Esophagus squamous epithelium (tissue), 5 donors: ENCODE measurements around the gene HFE. TPM values are rescaled to one million over a fixed set of nuclear protein-coding genes. Genes with fewer than 3 reads are reported as not detected.

Experiments
- DNase-seq: peaks from one replicate; lab custom pipeline; 2025; lab: John Stamatoyannopoulos, UW
- H3K27ac ChIP-seq, 4 donors: fragments of 200-600 bp; sonication (generic); one replicate each; pipeline ENCODE4 v1.5.1; 2016 to 2019; ENCODE audit warnings: mild to moderate bottlenecking in 1 of 4
- H3K27me3 ChIP-seq, 4 donors: fragments of 200-600 bp; sonication (generic); 1 replicate in 3 of 4; 2 replicates in 1 of 4; pipeline versions ENCODE4 v1.5.1 to v1.6.0; 2017 to 2021; ENCODE audit warnings: antibody characterized with exemption in 1 of 4
- H3K36me3 ChIP-seq, 3 donors: fragments of 200-600 bp; sonication (generic); one replicate each; pipeline ENCODE4 v1.5.1; 2016 to 2019
- H3K4me1 ChIP-seq, 3 donors: fragments of 200-600 bp; sonication (generic); one replicate each; pipeline ENCODE4 v1.5.1; 2017 to 2019
- H3K4me3 ChIP-seq, 4 donors: fragments of 200-600 bp; sonication (generic); 1 replicate in 3 of 4; 2 replicates in 1 of 4; pipeline ENCODE4 v1.5.1; 2016 to 2019; ENCODE audit warnings: mild to moderate bottlenecking in 2 of 4, moderate library complexity in 1 of 4
- H3K9me3 ChIP-seq, 3 donors: fragments of 200-600 bp; sonication (generic); one replicate each; pipeline ENCODE4 v1.5.1; 2016 to 2019
- CTCF ChIP-seq, 6 experiments: fragments of 450-650 bp in 4 of 6; fragments of 200-600 bp in 2 of 6; sonication (generic) in 2 of 6; IDR thresholded peaks; one replicate each; pipeline ENCODE4 v1.5.1; 2016 to 2019; ENCODE audit warnings: antibody characterized with exemption in 6 of 6, mild to moderate bottlenecking in 4 of 6, moderate library complexity in 4 of 6
- POLR2A ChIP-seq, 4 donors: fragments of 450-650 bp; IDR thresholded peaks; one replicate each; pipeline ENCODE4 v1.6.1; 2017; ENCODE audit warnings: antibody characterized with exemption in 4 of 4, mild to moderate bottlenecking in 4 of 4, moderate library complexity in 3 of 4
- WGBS, 2 donors: methylation state at CpG; one replicate each; pipeline ENCODE4 v1.1.5; 2018; 5-methylcytosine and 5-hydroxymethylcytosine counted together
- intact Hi-C: fragments of 100-400 bp; cut with DNase I; formaldehyde crosslinking; loops from one replicate; pipeline ENCODE4 v1.15.0; 2022
- total RNA-seq, 4 donors: library from RNA; depleted of rRNA; stranded (reverse); fragments of >200 nt; gene quantifications; one replicate each; pipeline ENCODE4 v1.1.0, GENCODE V29; 2016
- donor health status: DM: yes; HTN: yes; CAD: no.

HFE gene
- total RNA-seq, 4 donors from 2014 or later: 2.9 to 7.3 (median 4.3) TPM

- 85 to 93% methylated on average over 2 of the region's 2 CpGs for WGBS, 2 donors
- no peaks in the 10 kb centered on the region for H3K9me3 ChIP-seq
- H3K4me3 ChIP-seq: no peak overlapping the region
- H3K4me1 ChIP-seq: peaks cover 4 to 42% (median 7%) of the 10 kb centered on the region in 3 donors
- no peak overlapping the region for H3K27ac ChIP-seq
- peaks cover 0 to 79% (median 0%) of the 10 kb centered on the region in 3 donors for H3K36me3 ChIP-seq
- intact Hi-C loops: no loop called here
- TF ChIP-seq POLR2A (IDR thresholded peaks at IDR 0.05) (no peak), CTCF (IDR thresholded peaks at IDR 0.05) (no peak)
- no peak for DNase-seq
- H3K27me3 ChIP-seq: no peaks in the 10 kb centered on the region
These were observed 46.5 kb downstream of the HFE start for GRCh38 chr6:26133730-26134129.

- intact Hi-C loops: no loop called here
- peaks cover under 1 to 16% (median 2%) of the 10 kb centered on the region in 3 donors for H3K4me1 ChIP-seq
- H3K27me3 ChIP-seq: no peaks in the 10 kb centered on the region
- no peak overlapping the region for H3K4me3 ChIP-seq
- no peak for TF ChIP-seq CTCF (IDR thresholded peaks at IDR 0.05)
- peaks cover 0 to 75% (median 4%) of the 10 kb centered on the region in 3 donors for H3K36me3 ChIP-seq
- DNase-seq: no peak
- no peak overlapping the region for H3K27ac ChIP-seq
- no peaks in the 10 kb centered on the region for H3K9me3 ChIP-seq
These were observed 49.1 kb downstream of the HFE start for GRCh38 chr6:26136321-26136720.

GRCh38 chr6:26140254-26140966 is 53.2 kb downstream of the HFE start:
- Histone ChIP-seq H3K4me3 (no peak overlapping the region), H3K27ac (no peak overlapping the region), H3K36me3 (peaks cover 0 to 46% (median 4%) of the 10 kb centered on the region in 3 donors), H3K9me3 (no peaks in the 10 kb centered on the region), H3K27me3 (no peaks in the 10 kb centered on the region), H3K4me1 (no peaks in the 10 kb centered on the region)
- no peak for TF ChIP-seq CTCF (IDR thresholded peaks at IDR 0.05)
- no peak for TF ChIP-seq POLR2A (IDR thresholded peaks at IDR 0.05)
- intact Hi-C loops: no loop called here
- WGBS, 2 donors: 92 to 99% methylated on average over 4 of the region's 4 CpGs
- DNase-seq: no peak

- intact Hi-C loops: no loop called here
- no peaks in the 10 kb centered on the region for H3K9me3 ChIP-seq
- no peaks in the 10 kb centered on the region for H3K27me3 ChIP-seq
- no peak for TF ChIP-seq CTCF (IDR thresholded peaks at IDR 0.05)
- no peak for TF ChIP-seq POLR2A (IDR thresholded peaks at IDR 0.05)
- H3K27ac ChIP-seq: no peak overlapping the region
- no peak overlapping the region for H3K4me3 ChIP-seq
- no peaks in the 10 kb centered on the region for H3K4me1 ChIP-seq
- no peak for DNase-seq
- WGBS, 2 donors: 86 to 94% methylated on average over 3 of the region's 3 CpGs
- H3K36me3 ChIP-seq: peaks cover 0 to 41% (median 4%) of the 10 kb centered on the region in 3 donors
These were observed 53.7 kb downstream of the HFE start for GRCh38 chr6:26140967-26141294.

GRCh38 chr6:26141378-26141904 is 54.2 kb downstream of the HFE start:
- intact Hi-C loops: no loop called here
- WGBS, 2 donors: 46 to 80% methylated on average over 2 to 4 of the region's 4 CpGs
- Histone ChIP-seq H3K36me3 (peaks cover 0 to 39% (median 4%) of the 10 kb centered on the region in 3 donors), H3K9me3 (no peaks in the 10 kb centered on the region), H3K4me3 (no peak overlapping the region), H3K4me1 (no peaks in the 10 kb centered on the region), H3K27me3 (no peaks in the 10 kb centered on the region), H3K27ac (no peak overlapping the region)
- TF ChIP-seq POLR2A (IDR thresholded peaks at IDR 0.05): no peak
- no peak for TF ChIP-seq CTCF (IDR thresholded peaks at IDR 0.05)
- no peak for DNase-seq
